Activated CD8-positive, alpha-beta memory T cell treated with anti-CD3 and anti-CD28 coated beads, Interleukin-2, amount 50 U/mL, for 24 hours (primary cell): ENCODE data around the gene SIMC1.
"Not testable (repeated sequence)": the region's sequence is repeated elsewhere in the genome, so short reads cannot be mapped to it uniquely, and the experiment has no call there.

Experiments
- DNase-seq: peaks from one replicate; pipeline ENCODE4 v3.0.0-alpha.2; 2020; ENCODE audit errors: extremely low read depth

Gene SIMC1

DNA sequence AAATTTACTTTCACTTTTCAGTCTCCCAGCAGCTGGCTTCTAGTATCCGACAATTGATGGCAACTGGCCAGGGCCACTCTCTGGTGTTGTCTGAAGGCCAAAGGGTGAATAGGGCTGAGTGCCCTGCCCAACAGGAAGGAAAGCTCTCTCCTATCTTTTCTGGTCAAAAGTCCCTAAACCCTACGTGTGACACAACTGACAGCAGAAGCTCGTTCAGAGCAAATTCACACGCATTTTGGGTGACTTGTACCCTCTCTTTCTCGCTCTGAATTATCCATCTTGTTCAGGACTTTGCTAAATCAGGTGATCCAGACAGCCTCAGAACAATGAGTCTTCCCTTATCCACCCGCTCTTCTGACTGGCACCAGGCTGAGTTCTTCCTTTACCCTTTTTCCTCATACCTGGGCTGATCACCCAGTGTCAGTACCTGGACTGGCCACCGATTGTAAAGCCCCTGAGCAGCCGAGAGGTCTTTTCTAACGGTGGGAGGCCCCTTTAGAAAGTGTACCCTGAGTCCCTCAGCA lies 21.8 kb upstream of the SIMC1 start:
- DNase-seq: not testable (repeated sequence)

DNA sequence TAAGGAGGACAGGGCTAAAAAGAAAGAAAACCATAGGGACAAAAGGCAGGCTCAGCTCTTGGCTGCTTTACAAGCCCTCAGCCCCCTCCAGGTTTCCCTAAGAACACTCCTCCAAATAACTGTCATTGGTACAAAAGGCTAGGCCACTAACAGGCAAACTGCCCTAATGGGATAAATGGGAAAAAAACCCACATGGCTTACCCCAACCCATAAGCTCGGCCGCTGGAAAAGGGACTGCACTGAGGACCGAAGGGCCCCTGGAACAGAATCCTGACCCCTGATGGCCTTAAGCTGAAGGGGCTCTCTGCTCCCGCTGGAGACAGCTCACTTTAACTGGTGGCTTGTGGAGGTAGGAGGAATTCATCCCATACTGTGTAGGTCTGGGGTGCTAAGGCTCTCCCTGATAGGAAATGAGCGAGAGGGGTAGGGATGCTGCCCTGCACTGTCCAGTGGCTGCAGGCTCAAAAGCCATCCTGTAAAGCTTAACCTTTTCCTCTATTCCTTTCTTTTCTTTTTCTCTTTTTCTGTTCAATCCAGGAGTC lies 21.0 kb upstream of the SIMC1 start:
- not testable (repeated sequence) for DNase-seq

DNA sequence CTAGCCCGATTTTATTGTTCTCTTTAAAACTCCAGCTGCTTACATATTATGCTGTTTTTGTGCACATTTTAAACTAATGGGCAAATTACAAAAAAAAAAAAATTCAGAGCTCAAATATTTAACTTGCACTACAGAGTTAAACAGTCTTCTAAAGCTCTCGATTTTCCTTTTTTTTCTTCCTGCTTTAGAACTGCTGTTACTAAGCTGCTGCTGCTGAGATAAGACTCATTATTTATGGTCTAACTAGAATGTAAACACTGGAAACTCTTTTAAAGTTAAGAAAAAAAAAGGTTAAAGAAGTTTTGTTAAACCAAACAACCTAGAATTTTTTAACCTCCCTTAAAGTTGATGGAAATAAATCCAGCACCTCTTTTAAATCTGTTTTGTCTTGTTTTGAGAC lies 20.5 kb upstream of the SIMC1 start:
- not testable (repeated sequence) for DNase-seq

DNA sequence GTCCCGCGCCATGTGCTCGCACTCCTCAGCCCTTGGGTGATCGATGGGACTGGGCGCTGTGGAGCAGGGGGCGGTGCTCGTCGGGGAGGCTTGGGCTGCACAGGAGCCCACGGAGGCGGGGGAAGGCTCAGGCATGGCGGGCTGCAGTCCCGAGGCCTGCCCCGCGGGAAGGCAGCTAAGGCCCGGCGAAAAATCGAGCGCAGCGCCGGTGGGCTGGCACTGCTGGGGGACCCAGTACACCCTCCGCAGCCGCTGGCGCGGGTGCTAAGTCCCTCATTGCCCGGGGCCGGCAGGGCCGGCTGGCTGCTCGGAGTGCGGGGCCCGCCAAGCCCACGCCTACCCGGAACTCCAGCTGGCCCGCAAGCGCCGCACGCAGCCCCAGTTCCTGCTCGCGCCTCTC lies 16.2 kb upstream of the SIMC1 start:
- not testable (repeated sequence) for DNase-seq

DNA sequence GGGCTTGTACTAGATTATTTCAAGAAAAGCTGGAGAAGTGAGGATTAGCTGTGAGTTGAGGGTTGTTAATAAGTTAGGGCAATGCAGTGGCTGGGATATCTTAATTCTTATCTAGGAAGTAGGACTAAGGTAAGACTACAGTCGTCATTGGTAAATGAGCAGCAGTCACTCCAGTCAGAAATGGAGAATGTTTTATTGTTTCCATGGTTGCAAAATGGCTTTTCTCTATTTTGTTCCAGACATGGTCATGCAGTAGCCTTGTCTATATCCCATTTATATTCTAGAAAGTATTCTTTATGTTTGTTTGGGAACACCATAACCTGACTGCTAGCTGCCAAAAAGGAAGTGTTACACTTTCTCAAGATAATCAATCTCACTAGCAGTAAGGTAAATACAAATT lies 9.9 kb upstream of the SIMC1 start:
- DNase-seq: not testable (repeated sequence)

DNA sequence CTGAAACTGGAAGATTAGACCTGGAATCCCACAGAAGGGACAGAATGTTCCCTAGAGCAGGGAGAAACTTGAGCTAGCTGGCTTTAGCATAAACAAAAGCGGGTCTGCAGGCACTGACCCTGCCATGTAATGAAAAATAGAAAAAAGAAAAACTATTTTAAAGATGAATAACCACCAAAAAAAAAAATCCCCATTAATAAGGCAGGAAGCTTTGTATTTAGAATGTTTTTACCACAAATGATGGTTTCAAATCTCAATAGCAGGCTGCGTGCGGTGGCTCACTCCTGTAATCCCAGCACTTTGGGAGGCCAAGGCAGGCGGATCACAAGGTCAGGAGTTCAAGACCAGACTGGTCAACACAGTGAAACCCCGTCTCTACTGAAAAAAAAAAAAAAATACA lies 5.0 kb upstream of the SIMC1 start:
- DNase-seq: not testable (repeated sequence)

DNA sequence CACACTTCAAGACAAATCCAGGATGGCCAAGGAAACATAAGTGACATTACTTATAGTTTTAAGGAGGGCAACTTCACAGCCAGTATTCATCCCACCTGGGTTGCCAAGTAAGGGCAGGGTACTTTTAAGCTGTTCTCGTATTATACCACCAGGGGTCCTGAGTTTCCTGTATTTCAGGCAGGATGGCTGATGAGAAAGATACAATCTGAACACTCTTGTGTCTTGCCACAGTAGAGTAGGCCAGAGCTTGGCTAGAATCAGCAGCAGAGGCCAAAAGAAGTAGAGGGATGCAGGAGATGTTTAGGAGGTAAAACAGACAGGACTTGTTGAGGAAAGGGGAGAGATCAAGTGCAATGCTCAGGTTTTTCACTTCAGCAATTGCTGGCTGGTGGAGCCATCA lies 3.1 kb upstream of the SIMC1 start:
- DNase-seq: not testable (repeated sequence)

DNA sequence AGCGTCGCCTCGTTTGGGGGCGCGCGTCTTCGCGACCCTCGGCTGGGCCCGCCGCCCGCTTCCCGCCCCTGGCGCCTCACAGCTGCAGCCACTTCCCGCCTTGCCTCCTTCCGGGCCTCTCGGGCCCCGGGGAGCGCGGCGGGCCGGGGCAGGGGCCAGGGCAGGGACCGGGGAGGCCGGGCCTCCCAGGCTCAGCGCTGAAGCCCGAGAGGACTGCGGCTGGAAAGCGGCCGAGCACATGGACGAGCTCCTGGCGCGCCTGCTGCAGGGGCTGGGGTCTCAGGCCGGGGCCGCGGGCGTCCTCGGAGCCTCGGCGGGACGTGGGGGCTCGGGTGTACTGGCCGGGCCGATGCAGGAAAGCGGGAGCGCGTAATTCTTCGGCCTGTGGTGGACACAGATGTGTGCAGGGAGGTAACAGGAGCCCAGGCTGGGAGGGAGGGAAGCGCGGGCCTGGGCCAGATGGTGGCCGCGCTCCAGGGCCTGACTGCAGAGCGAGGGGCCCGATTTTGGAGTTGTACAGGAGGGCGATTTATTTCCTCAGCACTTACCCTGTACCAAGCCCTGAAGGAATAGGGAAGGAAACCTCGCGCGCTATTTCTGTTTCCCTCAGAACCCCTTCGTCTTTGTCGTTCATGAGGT lies 540 bp downstream of the SIMC1 start:
- DNase-seq: not testable (repeated sequence)

DNA sequence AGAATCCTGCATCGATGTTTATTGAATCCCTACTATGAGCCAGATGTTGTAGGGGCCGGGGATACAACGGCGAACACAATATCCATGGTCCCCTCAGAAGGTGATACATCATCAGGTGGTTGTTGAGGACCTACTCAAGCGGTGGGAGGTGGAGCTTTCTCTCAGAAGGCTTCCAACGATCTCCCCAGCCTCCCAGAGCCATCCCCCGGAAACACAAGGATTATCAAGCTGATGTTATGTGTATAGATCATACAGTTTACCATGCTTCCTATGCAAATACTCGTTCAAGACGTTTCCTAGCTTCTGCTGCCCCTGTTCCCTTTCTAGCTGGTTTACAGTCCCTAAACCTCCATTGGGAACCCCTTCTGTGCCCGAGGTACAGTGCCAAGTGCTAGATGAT lies 1.1 kb downstream of the SIMC1 start:
- DNase-seq: not testable (repeated sequence)

DNA sequence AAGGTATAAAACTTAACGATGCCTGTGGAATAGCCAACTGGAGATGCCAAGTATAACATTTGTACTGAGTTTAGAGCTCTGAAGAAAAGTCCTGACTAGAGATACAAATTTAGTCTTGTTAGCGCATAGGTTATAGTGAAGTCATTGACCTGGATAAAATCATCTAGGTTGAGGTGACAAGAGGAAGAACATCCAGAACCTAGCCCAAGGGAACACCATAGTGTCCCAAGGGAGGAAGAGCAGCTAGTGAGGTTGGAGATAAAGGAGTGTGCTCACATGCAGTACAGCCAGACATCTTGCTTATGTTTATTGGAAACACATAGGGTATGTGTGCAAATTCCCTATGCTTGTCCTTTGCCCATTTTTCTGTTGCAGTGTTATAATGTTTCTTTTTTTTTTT lies 6.1 kb downstream of the SIMC1 start:
- DNase-seq: not testable (repeated sequence)

DNA sequence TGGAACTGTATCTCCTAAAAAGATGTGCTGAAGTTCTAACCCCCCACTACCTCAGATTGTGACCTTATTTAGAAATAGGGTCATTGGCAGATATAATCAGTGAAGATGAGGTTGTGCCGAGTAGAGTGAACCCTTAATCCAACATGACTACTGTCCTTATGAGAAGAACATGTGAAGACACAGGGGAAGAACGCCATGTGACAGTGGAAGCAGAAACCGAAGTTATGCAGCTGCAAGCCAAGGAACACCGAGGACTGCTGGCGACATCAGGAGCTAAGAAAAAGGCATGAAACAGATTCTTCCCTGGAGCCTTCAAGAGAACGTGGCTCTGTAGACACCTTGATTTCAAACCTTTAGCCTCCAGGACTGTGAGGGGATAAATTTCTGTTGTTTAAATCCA lies 6.8 kb downstream of the SIMC1 start:
- DNase-seq: not testable (repeated sequence)

DNA sequence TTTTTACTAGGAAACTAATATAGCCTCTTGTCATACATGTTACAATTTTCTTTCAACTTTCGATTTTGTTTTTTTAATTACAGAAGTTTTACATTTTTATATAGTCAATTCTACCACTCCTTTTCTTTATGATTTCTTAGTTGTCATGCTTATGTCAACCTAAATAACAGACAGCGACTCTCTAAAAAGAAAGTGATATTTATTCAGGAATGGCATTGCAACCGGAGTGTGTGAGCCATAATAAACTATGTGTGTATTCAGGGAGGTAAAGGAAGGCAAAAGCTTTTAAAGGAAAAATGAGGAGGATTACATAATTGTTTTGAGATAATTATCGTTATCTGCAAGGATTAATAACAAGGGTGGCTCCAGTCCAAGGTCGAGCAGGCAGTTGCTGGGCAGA lies 7.3 kb downstream of the SIMC1 start:
- not testable (repeated sequence) for DNase-seq

DNA sequence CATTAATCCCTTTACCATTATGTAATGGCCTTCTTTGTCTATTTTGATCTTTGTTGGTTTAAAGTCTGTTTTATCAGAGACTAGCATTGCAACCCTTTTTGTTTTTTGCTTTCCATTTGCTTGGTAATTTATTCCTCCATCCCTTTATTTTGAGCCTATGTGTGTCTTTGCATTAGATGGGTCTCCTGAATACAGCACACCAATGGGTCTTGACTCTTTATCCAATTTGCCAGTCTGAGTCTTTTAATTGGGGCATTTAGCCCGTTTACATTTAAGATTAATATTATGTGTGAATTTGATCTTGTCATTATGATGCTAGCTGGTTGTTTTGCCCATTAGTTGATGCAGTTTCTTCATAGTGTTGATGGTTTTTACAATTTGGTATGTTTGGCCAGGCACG lies 12.5 kb downstream of the SIMC1 start:
- not testable (repeated sequence) for DNase-seq

DNA sequence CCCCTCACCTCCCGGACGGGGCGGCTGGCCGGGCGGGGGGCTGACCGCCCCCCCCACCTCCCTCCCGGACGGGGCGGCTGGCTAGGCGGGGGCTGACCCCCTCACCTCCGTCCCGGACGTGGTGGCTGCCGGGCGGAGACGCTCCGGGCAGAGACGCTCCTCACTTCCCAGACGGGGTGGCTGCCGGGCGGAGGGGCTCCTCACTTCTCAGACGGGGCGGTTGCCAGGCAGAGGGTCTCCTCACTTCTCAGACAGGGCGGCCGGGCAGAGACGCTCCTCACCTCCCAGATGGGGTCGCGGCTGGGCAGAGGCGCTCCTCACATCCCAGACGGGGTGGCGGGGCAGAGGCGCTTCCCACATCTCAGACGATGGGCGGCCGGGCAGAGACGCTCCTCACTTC lies 13.9 kb downstream of the SIMC1 start:
- DNase-seq: not testable (repeated sequence)

DNA sequence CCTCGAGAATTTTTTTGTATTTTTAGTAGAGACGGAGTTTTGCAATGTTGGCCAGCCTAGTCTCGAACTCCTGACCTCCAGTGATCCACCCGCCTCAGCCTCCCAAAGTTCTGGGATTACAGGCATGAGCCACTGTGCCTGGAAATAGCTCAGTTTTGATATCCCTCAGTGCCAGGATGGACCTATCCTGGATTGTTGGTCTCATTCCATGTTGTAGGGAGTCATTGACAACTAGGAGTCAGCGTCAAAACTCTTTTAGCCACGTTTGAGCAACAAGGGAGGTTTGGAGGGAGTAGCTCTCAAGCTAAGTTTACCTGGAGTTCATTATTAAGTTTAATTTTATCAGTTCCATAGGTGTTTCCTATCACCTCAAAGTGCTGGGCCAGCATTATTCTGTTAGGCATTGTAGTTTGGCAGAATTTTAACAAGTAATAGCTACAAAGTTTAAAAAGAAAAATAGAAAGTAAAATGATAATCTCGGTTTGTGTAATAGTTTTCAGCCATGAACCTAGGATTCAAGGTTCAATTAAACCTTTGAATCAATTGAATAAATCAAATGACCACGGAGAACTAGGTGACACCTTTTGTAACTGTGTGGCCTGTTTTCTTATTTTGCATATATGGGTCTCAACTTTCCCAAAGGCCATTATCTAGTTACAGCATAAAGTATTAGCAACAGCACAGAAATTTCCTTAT lies 15.3 kb downstream of the SIMC1 start:
- not testable (repeated sequence) for DNase-seq

DNA sequence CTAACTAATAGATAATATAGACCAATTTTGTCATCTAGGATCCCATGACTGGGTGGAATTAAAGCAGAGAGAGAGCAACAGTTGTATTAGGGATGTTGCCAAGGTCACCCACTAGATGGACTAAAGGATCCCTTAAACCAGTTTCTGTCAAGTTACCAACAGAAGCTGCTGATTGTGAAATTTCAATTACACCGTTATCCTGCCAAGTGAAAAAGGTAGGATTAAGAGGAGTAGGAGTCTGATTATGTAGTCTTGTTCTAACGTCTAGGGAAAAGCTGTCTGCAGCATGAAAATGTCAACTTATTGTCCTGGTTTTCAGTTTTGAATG lies 15.8 kb downstream of the SIMC1 start:
- not testable (repeated sequence) for DNase-seq

DNA sequence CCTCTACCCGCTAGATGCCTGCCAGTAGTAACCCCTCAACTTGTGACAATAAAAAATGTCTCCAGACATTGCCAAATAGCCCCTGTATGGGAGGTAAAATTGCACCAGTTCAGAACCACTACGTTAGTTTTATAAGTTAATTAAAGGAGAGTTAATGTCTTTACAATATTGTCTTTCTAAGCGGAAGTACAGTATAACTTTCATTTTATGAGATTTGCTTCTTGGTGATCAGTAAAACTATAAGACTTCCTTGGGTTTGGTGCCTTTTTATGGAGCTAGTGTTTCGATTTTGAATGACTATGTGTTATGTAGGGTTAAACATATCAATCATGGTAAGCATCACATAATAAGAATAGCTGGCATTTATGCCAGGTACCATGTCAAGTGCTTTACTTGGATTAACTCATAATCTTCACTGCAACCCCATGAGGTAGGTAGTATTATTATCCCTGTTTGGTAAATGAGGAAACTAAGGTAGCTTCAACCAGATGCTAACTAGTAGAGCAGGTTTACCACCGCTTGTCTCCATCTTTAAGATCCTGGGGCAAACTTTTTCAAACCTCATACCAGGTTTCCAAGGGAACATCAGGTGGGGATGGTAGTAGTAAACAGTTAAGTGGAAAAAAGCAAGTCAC lies 19.8 kb downstream of the SIMC1 start:
- not testable (repeated sequence) for DNase-seq

DNA sequence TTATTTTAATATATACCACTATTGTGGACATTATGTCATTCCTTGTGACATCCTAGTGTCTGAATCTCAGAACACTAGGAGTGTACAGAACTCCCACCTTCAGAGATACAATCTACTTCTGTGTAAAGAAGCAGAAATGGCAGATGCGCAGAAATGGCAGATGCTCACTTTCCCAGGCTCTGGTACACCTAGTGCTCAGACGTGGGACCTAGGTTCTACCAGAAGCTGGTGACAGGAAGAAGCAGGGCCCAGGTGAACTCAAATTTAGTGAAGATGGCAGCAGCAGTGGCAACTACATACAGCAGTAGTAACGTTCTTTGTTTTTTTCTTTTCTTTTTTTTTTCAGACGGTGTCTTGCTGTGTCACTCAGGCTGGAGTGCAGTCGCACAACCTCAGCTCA lies 22.5 kb downstream of the SIMC1 start:
- DNase-seq: not testable (repeated sequence)

DNA sequence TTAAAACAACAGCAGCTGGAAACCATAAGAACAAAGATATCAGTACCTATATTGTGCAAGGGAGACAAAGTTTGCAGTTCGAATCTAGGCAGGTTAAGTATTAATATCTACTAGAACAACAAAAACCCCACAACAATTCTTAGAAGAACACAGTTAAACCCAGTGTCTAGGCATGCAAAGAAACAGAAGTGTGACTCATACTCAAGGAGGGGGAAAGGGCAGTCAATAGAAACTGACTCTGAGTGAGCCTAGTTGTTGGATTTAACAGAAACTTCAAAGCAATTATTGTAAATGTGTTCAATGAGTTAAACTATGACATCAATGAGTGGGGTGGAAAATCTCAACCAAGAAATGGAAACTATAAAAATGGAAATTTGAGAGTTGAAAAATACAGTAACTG lies 28.2 kb downstream of the SIMC1 start:
- not testable (repeated sequence) for DNase-seq

DNA sequence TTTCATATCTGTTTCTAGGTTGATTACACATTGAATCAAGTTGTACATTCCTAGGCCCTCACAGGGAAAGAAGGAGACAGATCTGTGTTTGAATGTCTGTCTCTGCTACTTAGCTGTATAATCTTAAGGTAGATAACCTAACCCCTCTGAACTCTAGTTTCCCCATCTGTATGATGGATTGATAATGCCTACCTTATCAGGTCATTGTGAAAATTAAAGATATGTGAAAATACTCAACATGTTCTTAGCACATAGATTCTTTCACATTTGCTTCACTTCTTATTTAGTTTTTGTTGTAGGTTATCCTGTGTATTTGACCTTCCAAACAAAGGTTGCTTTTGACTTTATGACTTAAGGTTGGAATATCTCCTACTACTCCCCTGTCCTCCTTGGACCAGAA lies 50.8 kb downstream of the SIMC1 start:
- not testable (repeated sequence) for DNase-seq

DNA sequence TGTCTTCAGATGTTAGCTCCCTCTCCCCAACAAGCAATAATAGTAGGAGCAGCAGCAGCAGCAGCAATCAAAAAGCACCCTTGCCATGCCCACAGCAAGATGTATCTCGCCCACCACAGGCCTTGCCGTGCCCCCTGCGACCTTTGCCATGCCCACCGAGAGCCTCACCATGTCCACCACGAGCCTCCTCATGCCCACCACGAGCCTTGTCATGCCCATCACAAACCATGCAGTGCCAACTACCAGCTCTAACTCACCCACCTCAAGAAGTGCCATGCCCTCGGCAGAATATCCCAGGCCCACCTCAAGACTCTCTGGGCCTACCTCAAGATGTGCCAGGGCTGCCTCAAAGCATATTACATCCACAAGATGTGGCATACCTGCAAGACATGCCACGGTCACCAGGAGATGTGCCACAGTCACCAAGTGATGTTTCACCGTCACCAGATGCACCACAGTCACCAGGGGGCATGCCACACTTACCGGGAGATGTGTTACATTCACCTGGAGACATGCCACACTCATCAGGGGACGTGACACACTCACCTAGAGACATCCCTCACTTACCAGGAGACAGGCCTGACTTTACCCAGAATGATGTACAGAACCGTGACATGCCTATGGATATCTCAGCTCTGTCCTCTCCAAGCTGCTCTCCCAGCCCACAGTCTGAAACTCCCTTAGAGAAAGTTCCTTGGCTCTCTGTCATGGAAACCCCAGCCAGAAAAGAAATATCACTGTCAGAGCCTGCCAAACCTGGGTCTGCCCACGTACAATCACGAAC lies 52.0 kb downstream of the SIMC1 start:
- DNase-seq: not testable (repeated sequence)

DNA sequence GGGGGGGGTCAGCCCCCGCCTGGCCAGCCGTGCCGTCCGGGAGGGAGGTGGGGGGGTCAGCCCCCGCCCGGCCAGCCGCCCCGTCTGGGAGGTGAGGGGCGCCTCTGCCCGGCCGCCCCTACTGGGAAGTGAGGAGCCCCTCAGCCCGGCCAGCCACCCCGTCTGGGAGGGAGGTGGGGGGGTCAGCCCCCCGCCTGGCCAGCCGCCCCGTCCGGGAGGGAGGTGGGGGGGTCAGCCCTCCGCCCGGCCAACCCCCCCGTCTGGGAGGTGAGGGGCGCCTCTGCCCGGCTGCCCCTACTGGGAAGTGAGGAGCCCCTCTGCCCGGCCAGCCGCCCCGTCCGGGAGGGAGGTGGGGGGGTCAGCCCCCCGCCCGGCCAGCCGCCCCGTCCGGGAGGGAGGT lies 67.1 kb downstream of the SIMC1 start:
- not testable (repeated sequence) for DNase-seq
